Measurements from ENCODE around the gene DOCK9.

DOCK9 gene

GRCh38 chr13:98977568-98978265 lies at the start of gene DOCK9:
DOCK9 (minus strand) TSS chr13:98978064; CDS start chr13:98977909, 155 bp downstream.
- DNase-seq, result no peak

GRCh38 chr13:99027260-99027659 lies 49.4 kb upstream of the DOCK9 start:
- DNase-seq, result no peak

GRCh38 chr13:99022941-99023340 lies 45.1 kb upstream of the DOCK9 start:
- DNase-seq, result no peak

- no peak for DNase-seq
Measured at GRCh38 chr13:99018418-99019180, 40.7 kb upstream of the DOCK9 start.

- no peak for DNase-seq
Measured at GRCh38 chr13:99015606-99016490, 38.0 kb upstream of the DOCK9 start.

GRCh38 chr13:99014522-99014921 lies 36.7 kb upstream of the DOCK9 start:
- no peak for DNase-seq

GRCh38 chr13:99013951-99014350 lies 36.1 kb upstream of the DOCK9 start:
- no peak for DNase-seq

GRCh38 chr13:99012539-99012938 lies 34.7 kb upstream of the DOCK9 start:
- no peak for DNase-seq

GRCh38 chr13:99009987-99010551 lies 32.2 kb upstream of the DOCK9 start:
- DNase-seq, result peak; percentile 26

GRCh38 chr13:99008577-99008976 lies 30.7 kb upstream of the DOCK9 start:
- no peak for DNase-seq

- no peak for DNase-seq
Measured at GRCh38 chr13:99007414-99007986, 29.6 kb upstream of the DOCK9 start.

GRCh38 chr13:99005609-99006008 lies 27.7 kb upstream of the DOCK9 start:
- no peak for DNase-seq

- no peak for DNase-seq
Measured at GRCh38 chr13:99004978-99005377, 27.1 kb upstream of the DOCK9 start.

GRCh38 chr13:99003851-99004471 lies 26.1 kb upstream of the DOCK9 start:
- no peak for DNase-seq

- DNase-seq, result no peak
Measured at GRCh38 chr13:99003186-99003585, 25.3 kb upstream of the DOCK9 start.

GRCh38 chr13:99002172-99002710 lies 24.4 kb upstream of the DOCK9 start:
- DNase-seq, result no peak

GRCh38 chr13:99000137-99000536 lies 22.3 kb upstream of the DOCK9 start:
- no peak for DNase-seq

- no peak for DNase-seq
Measured at GRCh38 chr13:98999639-98999952, 21.7 kb upstream of the DOCK9 start.

GRCh38 chr13:98998831-98999638 lies 21.2 kb upstream of the DOCK9 start:
- no peak for DNase-seq

- DNase-seq, result no peak
Measured at GRCh38 chr13:98997738-98998641, 20.1 kb upstream of the DOCK9 start.
